ENCODE measurements around the gene BTBD2.

BTBD2 gene

DNA sequence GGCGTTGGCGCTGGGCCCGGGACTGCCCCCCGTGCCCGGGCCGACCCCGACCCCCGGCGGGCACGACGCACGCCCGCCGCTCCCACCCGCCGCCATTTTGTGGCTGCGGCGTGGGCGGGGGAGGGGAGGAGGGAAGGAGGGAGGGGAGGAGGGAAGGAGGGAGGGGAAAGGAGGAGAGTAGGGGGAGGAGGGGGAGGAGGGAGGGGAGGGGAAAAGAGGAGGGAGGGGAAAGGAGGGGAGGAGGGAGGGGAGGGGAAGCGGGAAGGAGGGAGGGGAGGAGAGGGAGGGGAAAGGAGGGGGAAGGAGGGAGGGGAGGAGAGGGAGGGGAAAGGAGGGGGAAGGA lies at the start of gene BTBD2:
TSS of gene BTBD2 (minus strand) at position 107 of the 343 bp plus-strand sequence. CDS start at position 96, 11 bp downstream.
- no peaks in the 10 kb centered on the region for H4K20me1 ChIP-seq (ENCODE audit: insufficient read depth, low read length)
- TF ChIP-seq, protein P1, sequence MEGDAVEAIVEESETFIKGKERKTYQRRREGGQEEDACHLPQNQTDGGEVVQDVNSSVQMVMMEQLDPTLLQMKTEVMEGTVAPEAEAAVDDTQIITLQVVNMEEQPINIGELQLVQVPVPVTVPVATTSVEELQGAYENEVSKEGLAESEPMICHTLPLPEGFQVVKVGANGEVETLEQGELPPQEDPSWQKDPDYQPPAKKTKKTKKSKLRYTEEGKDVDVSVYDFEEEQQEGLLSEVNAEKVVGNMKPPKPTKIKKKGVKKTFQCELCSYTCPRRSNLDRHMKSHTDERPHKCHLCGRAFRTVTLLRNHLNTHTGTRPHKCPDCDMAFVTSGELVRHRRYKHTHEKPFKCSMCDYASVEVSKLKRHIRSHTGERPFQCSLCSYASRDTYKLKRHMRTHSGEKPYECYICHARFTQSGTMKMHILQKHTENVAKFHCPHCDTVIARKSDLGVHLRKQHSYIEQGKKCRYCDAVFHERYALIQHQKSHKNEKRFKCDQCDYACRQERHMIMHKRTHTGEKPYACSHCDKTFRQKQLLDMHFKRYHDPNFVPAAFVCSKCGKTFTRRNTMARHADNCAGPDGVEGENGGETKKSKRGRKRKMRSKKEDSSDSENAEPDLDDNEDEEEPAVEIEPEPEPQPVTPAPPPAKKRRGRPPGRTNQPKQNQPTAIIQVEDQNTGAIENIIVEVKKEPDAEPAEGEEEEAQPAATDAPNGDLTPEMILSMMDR (IDR thresholded peaks at IDR 0.05; ENCODE audit: low read length) = no peak
- TF ChIP-seq EZH2phosphoT487 (IDR thresholded peaks at IDR 0.05; ENCODE audit: low read length) = no peak
- TF ChIP-seq EZH2 (optimal IDR thresholded peaks at IDR 0.05; ENCODE audit: low read depth, low read length) = no peak
- no peaks in the 10 kb centered on the region for H3K9me2 ChIP-seq (replicated peaks; ENCODE audit: insufficient read depth, low read length)
- H3K4me3 ChIP-seq (ENCODE audit: low read length) = peak within 1 kb of the TSS; percentile 70
- H3F3A ChIP-seq (ENCODE audit: insufficient read depth, low read length) = peaks cover 6% of the 10 kb centered on the region
- H3K9me3 ChIP-seq (replicated peaks; ENCODE audit: insufficient read depth, low read length) = no peaks in the 10 kb centered on the region
- no peaks in the 10 kb centered on the region for H3K27me3 ChIP-seq (replicated peaks; ENCODE audit: insufficient read depth, low read length)
- DNase-seq = peak; percentile 50
- H3K4me2 ChIP-seq (ENCODE audit: low read depth, low read length) = peak within 1 kb of the TSS; percentile 90
- H2AFZ ChIP-seq (ENCODE audit: low read length) = peak within 1 kb of the TSS; percentile 47
- H3K36me3 ChIP-seq (replicated peaks; ENCODE audit: insufficient read depth, low read length) = no peaks in the 10 kb centered on the region
- H3K9ac ChIP-seq (ENCODE audit: low read length) = peak within 1 kb of the TSS; percentile 66
- H3K27ac ChIP-seq (ENCODE audit: low read length) = no peak within 1 kb of the TSS
- H3K4me1 ChIP-seq (ENCODE audit: low read length) = 0 out of 2 replicates have a peak, but pooled peaks cover 5% of the 10 kb centered on the region
- peaks cover 44% of the 10 kb centered on the region for H3K79me2 ChIP-seq (ENCODE audit: low read length)

DNA sequence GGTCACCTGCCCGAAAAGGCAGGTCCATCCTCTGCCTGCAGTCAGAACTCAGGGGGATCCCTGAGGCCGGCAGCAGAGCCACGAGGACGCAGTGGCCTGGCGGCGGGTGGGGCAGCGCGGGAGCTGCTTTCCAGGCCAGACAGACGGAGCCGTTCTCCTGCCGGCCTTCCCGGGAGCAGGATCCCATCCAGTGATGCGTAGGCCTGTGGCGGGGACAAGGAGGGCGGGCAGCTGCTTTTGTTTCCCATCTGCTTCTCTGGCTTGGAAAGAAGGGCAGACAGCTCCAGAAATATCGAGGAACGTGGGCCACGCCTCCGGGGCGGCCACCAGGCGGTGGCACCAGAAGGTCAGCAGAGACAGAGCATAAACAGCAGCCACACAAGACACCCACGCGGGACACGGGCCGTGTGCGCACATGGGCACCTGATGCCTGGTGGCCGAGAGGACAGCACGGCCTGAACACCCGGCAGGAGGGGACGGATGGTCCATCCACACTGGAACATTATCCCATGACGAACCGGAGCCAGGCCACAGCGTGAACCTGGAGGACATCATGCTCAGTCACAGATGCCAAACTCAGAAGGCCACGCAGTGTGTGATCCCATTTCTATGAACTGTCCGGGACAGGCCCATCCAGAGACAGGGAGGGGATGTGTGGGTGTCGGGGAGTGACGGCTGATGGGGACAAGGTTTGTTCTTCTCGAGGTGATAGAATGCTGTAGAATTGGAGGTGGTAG lies 49.4 kb upstream of the BTBD2 start:
- peaks cover 32% of the 10 kb centered on the region for H3F3A ChIP-seq (ENCODE audit: insufficient read depth, low read length)
- no peak for DNase-seq
- H3K9me2 ChIP-seq (replicated peaks; ENCODE audit: insufficient read depth, low read length) = no peaks in the 10 kb centered on the region
- TF ChIP-seq, protein P1 (IDR thresholded peaks at IDR 0.05; ENCODE audit: low read length) = no peak
- TF ChIP-seq EZH2phosphoT487 (IDR thresholded peaks at IDR 0.05; ENCODE audit: low read length) (no peak), EZH2 (optimal IDR thresholded peaks at IDR 0.05; ENCODE audit: low read depth, low read length) (no peak)
- no peaks in the 10 kb centered on the region for H3K36me3 ChIP-seq (replicated peaks; ENCODE audit: insufficient read depth, low read length)
- H3K9me3 ChIP-seq (replicated peaks; ENCODE audit: insufficient read depth, low read length) = no peaks in the 10 kb centered on the region
- no peaks in the 10 kb centered on the region for H4K20me1 ChIP-seq (ENCODE audit: insufficient read depth, low read length)
- no peak overlapping the region for H3K4me3 ChIP-seq (ENCODE audit: low read length)
- no peaks in the 10 kb centered on the region for H3K27me3 ChIP-seq (replicated peaks; ENCODE audit: insufficient read depth, low read length)
- H3K4me1 ChIP-seq (ENCODE audit: low read length) = peaks cover 13% of the 10 kb centered on the region
- H3K27ac ChIP-seq (ENCODE audit: low read length) = no peak overlapping the region
- no peak overlapping the region for H2AFZ ChIP-seq (ENCODE audit: low read length)
- no peak overlapping the region for H3K9ac ChIP-seq (ENCODE audit: low read length)
- no peak overlapping the region for H3K4me2 ChIP-seq (ENCODE audit: low read depth, low read length)
- peaks cover 11% of the 10 kb centered on the region for H3K79me2 ChIP-seq (ENCODE audit: low read length)

DNA sequence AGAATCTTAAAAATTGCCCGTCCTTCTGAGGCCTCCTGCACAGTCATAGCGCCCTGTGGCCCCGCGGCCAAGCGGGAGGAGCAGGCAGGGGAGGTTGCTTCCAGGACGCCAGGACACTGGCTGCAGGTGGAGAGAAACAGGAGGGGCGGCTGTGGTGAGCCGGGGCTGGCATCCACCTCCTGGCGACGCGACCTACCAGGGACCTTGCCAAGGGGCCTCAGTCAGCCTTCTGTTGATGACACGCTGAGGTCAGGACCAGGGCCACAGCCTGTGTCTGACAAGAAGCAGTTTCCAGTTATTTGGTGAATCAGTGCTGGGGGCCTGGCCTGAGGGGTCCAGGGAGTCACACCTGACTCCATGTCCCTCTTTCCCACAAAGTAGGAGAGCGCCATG lies 48.9 kb upstream of the BTBD2 start:
- Histone ChIP-seq H3K9ac (ENCODE audit: low read length) (no peak overlapping the region), H3K4me2 (ENCODE audit: low read depth, low read length) (no peak overlapping the region)

More for the DNA sequence above, 48.9 kb upstream of the BTBD2 start:
- H3K36me3 ChIP-seq (replicated peaks; ENCODE audit: insufficient read depth, low read length) = no peaks in the 10 kb centered on the region
- no peak overlapping the region for H3K4me3 ChIP-seq (ENCODE audit: low read length)
- no peak overlapping the region for H3K27ac ChIP-seq (ENCODE audit: low read length)
- TF ChIP-seq, protein P1 (IDR thresholded peaks at IDR 0.05; ENCODE audit: low read length) = no peak
- no peak for TF ChIP-seq EZH2 (optimal IDR thresholded peaks at IDR 0.05; ENCODE audit: low read depth, low read length)
- no peak for TF ChIP-seq EZH2phosphoT487 (IDR thresholded peaks at IDR 0.05; ENCODE audit: low read length)
- peaks cover 17% of the 10 kb centered on the region for H3K79me2 ChIP-seq (ENCODE audit: low read length)
- H4K20me1 ChIP-seq (ENCODE audit: insufficient read depth, low read length) = no peaks in the 10 kb centered on the region
- H3K9me3 ChIP-seq (replicated peaks; ENCODE audit: insufficient read depth, low read length) = no peaks in the 10 kb centered on the region
- no peak overlapping the region for H2AFZ ChIP-seq (ENCODE audit: low read length)
- H3K27me3 ChIP-seq (replicated peaks; ENCODE audit: insufficient read depth, low read length) = no peaks in the 10 kb centered on the region
- no peak for DNase-seq
- H3F3A ChIP-seq (ENCODE audit: insufficient read depth, low read length) = peaks cover 29% of the 10 kb centered on the region
- no peaks in the 10 kb centered on the region for H3K9me2 ChIP-seq (replicated peaks; ENCODE audit: insufficient read depth, low read length)
- H3K4me1 ChIP-seq (ENCODE audit: low read length) = peaks cover 15% of the 10 kb centered on the region

Data from MM.1S (cell line).